ENCODE results near the gene MTARC1. TPM values are rescaled to one million over a fixed set of nuclear protein-coding genes. Genes with fewer than 3 reads are reported as not detected.

Gene MTARC1
- total RNA-seq, 2 donors from 2014 or later: 53.1 to 75.4 TPM

DNA sequence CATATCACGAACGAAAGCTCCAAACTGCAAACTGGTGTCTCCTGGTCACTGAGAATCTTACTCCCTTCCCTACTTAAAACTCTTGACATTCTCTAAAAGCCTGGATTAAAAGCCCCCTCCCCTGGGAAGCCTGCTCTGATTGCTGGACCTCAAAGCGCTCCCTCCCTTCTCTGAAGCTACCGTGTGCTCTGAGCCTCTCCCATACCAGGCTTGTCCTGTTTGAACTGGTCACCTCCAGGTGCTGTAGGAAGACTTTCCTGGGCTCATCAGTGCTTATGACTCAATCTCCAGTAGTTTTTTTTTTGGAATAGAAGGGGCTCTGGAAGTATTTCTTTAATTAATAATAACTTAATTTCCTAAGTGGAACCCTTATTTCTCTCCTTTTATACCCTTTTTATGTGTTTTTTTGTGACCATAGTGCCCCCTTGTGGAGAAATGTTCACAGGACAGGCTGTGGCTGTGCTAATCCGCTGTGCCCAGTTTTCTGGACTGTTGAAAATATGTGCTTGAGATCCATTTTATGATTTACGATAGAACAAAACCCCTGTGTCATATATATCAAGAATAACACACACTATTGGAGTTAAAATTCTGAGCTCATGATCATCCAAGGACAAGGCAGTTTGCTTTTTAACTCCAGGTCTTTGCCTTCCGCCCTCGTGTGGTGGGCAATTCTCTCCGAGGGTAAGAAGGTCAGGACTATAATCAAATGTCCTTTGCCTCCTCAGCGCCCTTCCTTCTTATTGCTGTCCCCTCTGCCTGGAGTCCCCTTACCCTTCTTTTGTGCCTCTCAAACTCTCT lies 16.9 kb downstream of the MTARC1 start:
- Histone ChIP-seq H3K36me3 (ENCODE audit: control insufficient read depth, insufficient read depth, low read length) (peaks cover 24% of the 10 kb centered on the region), H3K27ac (ENCODE audit: low read depth, low read length) (no peak overlapping the region), H3K4me1 (ENCODE audit: control insufficient read depth, insufficient read depth, low read length) (no peaks in the 10 kb centered on the region), H3K9ac (ENCODE audit: extremely low read depth, low read length, poor library complexity, severe bottlenecking) (no peak overlapping the region), H3K9me3 (ENCODE audit: control insufficient read depth, low read length) (no peaks in the 10 kb centered on the region), H3K27me3 (ENCODE audit: control insufficient read depth, insufficient read depth, low read length, poor library complexity, severe bottlenecking) (no peaks in the 10 kb centered on the region), H3K4me3 (ENCODE audit: low read length) (no peak overlapping the region)
- TF ChIP-seq CTCF (conservative IDR thresholded peaks at IDR 0.05): peak; percentile 98
- Mint-ChIP-seq H3K4me1 (peaks cover 5% of the 10 kb centered on the region), H3K4me3 (no peak overlapping the region), H3K36me3 (ENCODE audit: low read depth) (peaks cover 62% of the 10 kb centered on the region), H3K27me3 (ENCODE audit: insufficient read depth) (no peaks in the 10 kb centered on the region), H3K9me3 (no peaks in the 10 kb centered on the region), H3K27ac (peak overlapping the region; percentile 40)
- DNase-seq: peak; percentile 75
- 87 to 94% methylated on average over 7 to 10 of the region's 10 CpGs for WGBS, 2 experiments (ENCODE audit: insufficient coverage in 1 of 2, insufficient read length in 1 of 2)

GRCh38 chr1:220804202-220804586 lies 17.5 kb downstream of the MTARC1 start:
- H3K27me3 Mint-ChIP-seq (ENCODE audit: insufficient read depth): no peaks in the 10 kb centered on the region
- Histone ChIP-seq H3K4me1 (ENCODE audit: control insufficient read depth, insufficient read depth, low read length) (no peaks in the 10 kb centered on the region), H3K27ac (ENCODE audit: low read depth, low read length) (no peak overlapping the region), H3K27me3 (ENCODE audit: control insufficient read depth, insufficient read depth, low read length, poor library complexity, severe bottlenecking) (no peaks in the 10 kb centered on the region), H3K9me3 (ENCODE audit: control insufficient read depth, low read length) (no peaks in the 10 kb centered on the region), H3K36me3 (ENCODE audit: control insufficient read depth, insufficient read depth, low read length) (peaks cover 24% of the 10 kb centered on the region), H3K4me3 (ENCODE audit: low read length) (no peak overlapping the region), H3K9ac (ENCODE audit: extremely low read depth, low read length, poor library complexity, severe bottlenecking) (no peak overlapping the region)
- DNase-seq: peak; percentile 26
- H3K36me3 Mint-ChIP-seq (ENCODE audit: low read depth): peaks cover 58% of the 10 kb centered on the region
- WGBS, 2 experiments (ENCODE audit: insufficient coverage in 1 of 2, insufficient read length in 1 of 2): 89 to 97% methylated on average over 3 to 5 of the region's 5 CpGs
- peaks cover 5% of the 10 kb centered on the region for H3K4me1 Mint-ChIP-seq
- H3K4me3 Mint-ChIP-seq: no peak overlapping the region
- no peak for TF ChIP-seq CTCF (conservative IDR thresholded peaks at IDR 0.05)
- no peak overlapping the region for H3K27ac Mint-ChIP-seq
- no peaks in the 10 kb centered on the region for H3K9me3 Mint-ChIP-seq

- Histone ChIP-seq H3K9ac (ENCODE audit: extremely low read depth, low read length, poor library complexity, severe bottlenecking) (no peak overlapping the region), H3K27me3 (ENCODE audit: control insufficient read depth, insufficient read depth, low read length, poor library complexity, severe bottlenecking) (no peaks in the 10 kb centered on the region), H3K4me3 (ENCODE audit: low read length) (no peak overlapping the region), H3K9me3 (ENCODE audit: control insufficient read depth, low read length) (no peaks in the 10 kb centered on the region), H3K27ac (ENCODE audit: low read depth, low read length) (no peak overlapping the region), H3K36me3 (ENCODE audit: control insufficient read depth, insufficient read depth, low read length) (peaks cover 20% of the 10 kb centered on the region), H3K4me1 (ENCODE audit: control insufficient read depth, insufficient read depth, low read length) (no peaks in the 10 kb centered on the region)
- no peak for TF ChIP-seq CTCF (conservative IDR thresholded peaks at IDR 0.05)
- H3K4me1 Mint-ChIP-seq: peaks cover 5% of the 10 kb centered on the region
- 92% methylated on average over 4 of the region's 4 CpGs; no CpG with 5 or more reads in 1 of the 2 experiments for WGBS, 2 experiments (ENCODE audit: insufficient coverage in 1 of 2, insufficient read length in 1 of 2)
- no peak for DNase-seq
- no peaks in the 10 kb centered on the region for H3K9me3 Mint-ChIP-seq
- no peaks in the 10 kb centered on the region for H3K27me3 Mint-ChIP-seq (ENCODE audit: insufficient read depth)
- no peak overlapping the region for H3K4me3 Mint-ChIP-seq
- H3K36me3 Mint-ChIP-seq (ENCODE audit: low read depth): peaks cover 55% of the 10 kb centered on the region
- no peak overlapping the region for H3K27ac Mint-ChIP-seq
Measured at GRCh38 chr1:220806408-220806807, 19.7 kb downstream of the MTARC1 start.
